ELF-1 (cell line): ENCODE measurements around the gene KMT5C.

Source experiments
- DNase-seq: peaks from one replicate; pipeline ENCODE4 v3.0.0-alpha.2; 2016; ENCODE audit warnings: low read depth, low spot score

KMT5C gene

DNA sequence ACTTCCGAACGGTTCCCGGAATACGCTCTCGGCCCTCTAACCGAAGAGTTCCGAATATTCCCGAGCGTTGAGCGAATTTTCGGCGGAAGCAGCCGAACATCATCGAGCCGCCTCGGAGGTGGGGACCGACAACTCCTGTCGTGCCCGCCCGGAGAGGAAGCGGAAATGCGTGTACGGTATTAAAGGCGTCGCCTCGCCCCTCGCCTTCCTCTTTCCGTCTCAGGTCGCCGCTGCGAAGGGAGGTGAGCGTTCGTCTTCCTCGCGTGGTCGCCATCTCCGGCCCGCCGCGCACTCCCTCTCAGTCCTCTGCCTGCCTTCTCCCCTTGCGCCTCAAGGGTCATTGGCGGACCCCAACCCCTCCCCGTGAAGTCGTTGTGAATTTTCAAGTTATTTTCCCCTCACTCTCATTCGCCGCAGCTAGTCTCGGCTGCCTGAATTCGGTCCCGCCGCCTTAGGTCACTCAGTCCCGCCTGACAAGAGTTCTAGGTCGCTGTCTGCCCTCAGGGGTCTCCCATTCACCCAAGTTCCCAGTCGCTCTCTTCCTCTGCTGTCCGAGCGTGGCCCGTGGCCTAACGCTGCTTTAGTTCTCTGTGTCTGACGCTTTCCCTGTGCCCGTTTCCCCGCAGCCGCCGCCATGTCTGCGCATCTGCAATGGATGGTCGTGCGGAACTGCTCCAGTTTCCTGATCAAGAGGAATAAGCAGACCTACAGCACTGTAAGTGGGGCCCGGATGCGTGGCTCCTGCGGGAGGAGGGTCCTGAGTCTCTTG is 46.2 kb downstream of the KMT5C start, which contains the start of gene RPL28:
RPL28 (plus strand) TSS at position 209 of the 769 bp plus-strand sequence; CDS start at position 635, 426 bp downstream.
- peak; percentile 99 for DNase-seq

DNA sequence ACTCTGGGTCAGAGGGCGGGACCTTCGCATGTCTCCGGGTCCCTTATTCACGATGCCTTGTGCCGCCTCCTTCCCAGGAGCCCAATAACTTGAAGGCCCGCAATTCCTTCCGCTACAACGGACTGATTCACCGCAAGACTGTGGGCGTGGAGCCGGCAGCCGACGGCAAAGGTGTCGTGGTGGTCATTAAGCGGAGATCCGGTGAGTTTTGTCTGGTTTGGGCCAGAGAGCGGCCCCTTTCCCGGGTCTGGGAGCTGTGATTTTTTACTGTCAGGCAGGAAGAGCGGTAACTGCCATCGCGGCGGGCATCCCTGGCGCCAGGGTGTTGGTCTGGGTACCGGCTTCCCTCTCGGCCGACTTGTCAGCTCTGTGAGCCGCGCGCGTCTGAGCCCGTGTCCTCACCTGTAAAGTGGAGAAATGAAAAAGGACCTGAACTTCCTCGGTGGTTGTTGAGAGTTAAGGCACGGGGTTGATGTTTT is 46.9 kb downstream of the KMT5C start:
- no peak for DNase-seq

DNA sequence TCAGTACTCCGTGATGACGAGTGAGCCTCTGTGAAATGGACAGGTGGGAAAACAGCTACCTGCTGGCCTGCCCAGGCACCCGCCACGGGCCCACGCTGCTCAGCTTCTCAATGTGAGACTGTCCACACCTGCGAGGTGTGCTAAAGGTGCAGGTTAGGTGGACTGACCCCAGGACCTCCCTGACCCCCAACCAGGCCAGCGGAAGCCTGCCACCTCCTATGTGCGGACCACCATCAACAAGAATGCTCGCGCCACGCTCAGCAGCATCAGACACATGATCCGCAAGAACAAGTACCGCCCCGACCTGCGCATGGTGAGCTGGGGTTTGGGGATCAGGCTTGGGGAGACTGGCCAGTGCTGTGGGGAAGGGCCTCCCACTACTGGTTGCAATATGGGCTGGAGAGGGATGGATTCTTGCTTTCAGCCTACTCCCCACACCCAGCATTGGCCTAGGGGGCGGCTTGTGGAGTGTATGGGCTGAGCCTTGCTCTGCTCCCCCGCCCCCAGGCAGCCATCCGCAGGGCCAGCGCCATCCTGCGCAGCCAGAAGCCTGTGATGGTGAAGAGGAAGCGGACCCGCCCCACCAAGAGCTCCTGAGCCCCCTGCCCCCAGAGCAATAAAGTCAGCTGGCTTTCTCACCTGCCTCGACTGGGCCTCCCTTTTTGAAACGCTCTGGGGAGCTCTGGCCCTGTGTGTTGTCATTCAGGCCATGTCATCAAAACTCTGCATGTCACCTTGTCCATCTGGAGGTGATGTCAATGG is 48.2 kb downstream of the KMT5C start:
- DNase-seq = no peak

DNA sequence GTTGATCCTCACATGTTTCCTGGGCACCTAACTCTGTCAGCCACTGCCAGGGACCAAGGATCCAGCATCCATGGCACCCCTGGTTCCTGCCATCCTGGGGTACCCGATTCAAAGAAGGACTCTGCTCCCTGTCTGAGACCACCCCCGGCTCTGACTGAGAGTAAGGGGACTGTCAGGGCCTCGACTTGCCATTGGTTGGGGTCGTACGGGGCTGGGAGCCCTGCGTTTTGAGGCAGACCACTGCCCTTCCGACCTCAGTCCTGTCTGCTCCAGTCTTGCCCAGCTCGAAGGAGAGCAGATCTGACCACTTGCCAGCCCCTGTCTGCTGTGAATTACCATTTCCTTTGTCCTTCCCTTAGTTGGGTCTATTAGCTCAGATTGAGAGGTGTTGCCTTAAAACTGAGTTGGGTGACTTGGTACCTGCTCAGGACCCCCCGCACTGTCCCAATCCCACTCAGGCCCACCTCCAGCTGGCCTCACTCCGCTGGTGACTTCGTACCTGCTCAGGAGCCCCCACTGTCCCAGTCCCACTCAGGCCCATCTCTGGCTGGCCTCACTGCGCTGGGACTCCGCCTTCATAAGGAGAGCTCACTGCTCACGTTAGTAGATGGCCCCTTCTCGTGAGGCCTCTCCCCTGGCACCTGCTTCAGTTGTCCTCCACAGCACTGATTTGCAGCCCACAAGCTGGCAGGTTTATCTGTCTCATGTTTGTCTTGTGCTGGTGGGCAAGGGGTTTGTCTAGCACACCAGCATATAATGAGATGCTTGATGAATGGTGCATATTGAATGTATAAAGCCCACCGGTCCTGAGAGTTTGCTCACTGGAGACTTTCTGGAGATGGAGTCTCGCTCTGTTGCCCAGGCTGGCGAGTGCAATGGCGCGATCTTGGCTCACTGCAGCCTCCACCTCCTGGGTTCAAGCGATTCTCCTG is 50.0 kb downstream of the KMT5C start:
- DNase-seq = no peak

DNA sequence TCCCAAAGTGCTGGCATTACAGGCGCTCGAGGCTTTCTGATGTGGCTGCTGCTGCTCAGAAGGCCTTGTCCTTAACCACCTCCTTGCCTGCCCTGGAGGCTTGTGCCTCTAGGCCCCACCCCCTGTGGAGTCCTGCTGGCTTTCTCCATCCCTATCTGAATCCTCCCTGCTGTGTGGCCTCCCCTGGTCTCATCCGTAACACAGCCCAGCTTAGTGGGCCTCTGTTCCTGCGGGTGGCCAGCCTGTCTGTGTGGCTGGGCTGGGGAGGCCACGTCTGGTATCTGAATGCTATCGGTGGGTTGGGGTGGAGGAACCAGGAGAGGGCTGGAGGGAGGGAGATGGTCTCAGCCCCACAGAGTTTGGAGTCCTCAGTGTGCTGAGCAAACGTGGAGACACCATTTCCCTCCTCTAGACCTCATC is 50.8 kb downstream of the KMT5C start:
- DNase-seq = peak; percentile 79

DNA sequence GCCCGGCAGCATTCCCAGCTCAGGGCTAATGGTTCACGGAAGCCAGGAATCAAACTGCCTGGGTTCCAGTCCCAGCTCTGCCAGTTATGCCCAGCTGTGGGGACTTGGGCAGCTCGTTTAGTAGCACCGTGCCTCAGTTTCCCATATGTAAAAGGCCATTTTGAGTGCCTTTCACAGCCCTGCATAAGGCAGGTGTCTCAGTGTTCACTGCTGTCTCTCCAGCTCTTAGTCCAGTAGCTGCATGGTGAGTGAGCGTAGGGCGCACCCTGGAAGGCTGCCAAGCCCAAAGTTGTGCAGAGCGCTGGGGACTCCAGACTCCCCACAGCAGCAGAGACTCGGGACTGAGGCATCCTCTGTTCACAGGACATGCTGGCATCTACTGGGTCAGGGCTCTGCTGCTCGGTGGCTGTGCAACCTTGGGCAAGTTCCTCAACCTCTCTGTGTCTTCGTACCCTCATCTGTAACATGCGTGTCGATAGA is 51.6 kb downstream of the KMT5C start:
- no peak for DNase-seq

DNA sequence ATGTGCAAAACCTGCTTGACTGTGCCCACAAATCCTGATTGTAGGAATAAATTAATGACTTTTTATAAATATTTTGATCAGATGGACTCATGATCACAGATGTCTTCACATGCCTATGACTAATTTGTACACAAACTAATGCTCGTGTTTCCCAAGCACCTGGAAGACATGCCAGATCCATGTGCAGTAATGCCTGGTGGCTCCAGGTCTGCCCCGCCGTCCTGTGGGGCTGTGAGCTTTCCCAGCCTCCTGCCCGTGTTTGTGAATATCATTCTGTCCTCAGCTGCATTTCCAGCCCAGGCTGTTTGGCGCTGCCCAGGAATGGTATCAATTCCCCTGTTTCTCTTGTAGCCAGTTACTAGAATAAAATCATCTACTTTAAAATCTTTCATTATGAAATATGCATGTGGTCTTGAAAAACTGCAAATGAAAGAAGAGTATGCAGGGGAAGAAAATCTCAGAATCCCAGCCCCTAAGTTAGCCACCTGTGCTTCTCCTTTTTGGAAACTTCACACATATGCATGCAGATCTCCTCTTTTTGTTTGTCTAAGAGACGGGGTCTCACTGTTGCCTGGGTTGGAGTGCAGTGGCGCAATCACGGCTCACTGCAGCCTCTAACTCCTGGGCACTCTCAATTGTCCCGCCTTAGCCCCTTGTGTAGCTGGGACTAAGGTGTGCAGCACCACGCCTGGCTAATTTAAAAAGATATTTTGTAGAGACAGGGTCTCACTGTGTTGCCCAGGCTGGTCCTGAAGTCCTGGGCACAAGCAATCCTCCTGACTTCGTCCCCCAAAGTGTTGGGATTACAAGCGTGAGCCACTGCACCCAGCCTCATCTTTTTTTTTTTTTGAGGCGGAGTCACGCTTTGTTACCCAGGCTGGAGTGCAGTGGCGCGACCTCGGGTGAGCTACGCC is 52.3 kb downstream of the KMT5C start:
- peak; percentile 57 for DNase-seq

DNA sequence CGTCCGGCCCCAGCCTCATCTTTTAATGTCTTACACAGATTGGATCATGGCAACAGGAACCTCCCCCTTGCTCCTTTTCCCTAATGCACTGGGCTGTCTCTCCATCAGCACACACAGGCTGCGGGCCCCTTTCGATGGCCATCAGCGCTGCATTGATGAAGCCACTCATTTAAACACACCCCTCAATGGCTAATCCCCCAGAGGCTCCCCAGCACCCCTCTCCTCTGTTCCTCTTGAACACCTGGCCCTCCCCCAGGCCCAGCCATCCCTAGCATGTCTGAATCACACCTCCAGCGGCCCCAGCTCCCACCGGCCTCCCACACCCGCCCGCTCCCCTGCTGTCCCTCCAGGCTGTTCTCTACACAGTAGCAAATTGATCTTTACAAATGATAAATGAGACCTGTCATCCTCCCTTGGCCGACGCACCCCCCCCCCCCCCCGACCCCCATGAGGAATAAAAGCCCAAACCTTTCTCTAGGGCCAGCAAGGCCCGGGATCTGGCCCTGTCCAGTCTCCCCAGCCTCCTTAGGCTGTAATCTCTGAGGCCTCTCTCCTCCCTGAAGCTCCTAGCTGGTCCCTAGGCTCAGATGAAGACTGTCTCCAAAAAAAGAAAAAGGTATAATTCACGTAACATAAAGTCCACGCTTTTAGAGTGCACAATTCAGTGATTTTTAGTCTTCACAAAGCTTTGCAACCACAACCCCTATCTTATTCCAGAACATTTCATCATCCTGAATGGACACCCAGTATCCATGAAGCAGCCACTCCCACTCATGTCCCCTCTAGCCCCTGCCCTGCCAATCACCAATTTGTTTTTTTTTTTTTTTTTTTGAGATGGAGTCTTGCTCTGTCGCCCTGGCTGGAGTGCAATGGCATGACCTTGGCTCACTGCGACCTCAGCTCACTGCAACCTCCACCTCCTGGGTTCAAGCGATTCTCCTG is 53.4 kb downstream of the KMT5C start:
- peak; percentile 59 for DNase-seq
